PFSK-1 (cell line): ENCODE measurements around the gene SNAP25.

Experiments
- FOXP2 ChIP-seq: optimal IDR thresholded peaks from 2 replicates; pipeline ENCODE3; 2011; ENCODE audit warnings: borderline replicate concordance, control low read depth, inconsistent platforms; ENCODE audit not compliant: insufficient read depth; ENCODE audit errors: extremely low read length, extremely low read depth
- POLR2AphosphoS5 ChIP-seq: IDR thresholded peaks from 2 replicates; pipeline ENCODE4 v1.6.1; 2012; ENCODE audit warnings: low read depth, mild to moderate bottlenecking, control low read depth, low read length, moderate library complexity
- REST ChIP-seq, 2 experiments: IDR thresholded peaks; 2 replicates each; pipeline versions ENCODE4 v1.6.1 to v1.8.0; 2011 to 2012; ENCODE audit warnings: low read depth in 2 of 2, low read length in 2 of 2, control low read depth in 1 of 2, inconsistent platforms in 1 of 2, mild to moderate bottlenecking in 1 of 2, moderate library complexity in 1 of 2; ENCODE audit not compliant: insufficient read depth in 1 of 2
- SIN3A ChIP-seq: IDR thresholded peaks from 2 replicates; pipeline ENCODE4 v1.6.1; 2012; ENCODE audit warnings: mild to moderate bottlenecking, low read length, moderate library complexity, borderline replicate concordance; ENCODE audit not compliant: insufficient read depth
- TAF1 ChIP-seq: IDR thresholded peaks from 2 replicates; pipeline ENCODE4 v1.6.1; 2012; ENCODE audit warnings: low read length, control low read depth, borderline replicate concordance; ENCODE audit not compliant: insufficient read depth

GRCh38 chr20:10319855-10320254 is 101.2 kb downstream of the SNAP25 start:
- no peak for TF ChIP-seq POLR2AphosphoS5
- TF ChIP-seq REST (IDR thresholded peaks at IDR 0.05; ENCODE audit: insufficient read depth in 1 of 2, low read depth in 2 of 2, low read length in 2 of 2), result no peak
- no peak for TF ChIP-seq TAF1
- TF ChIP-seq FOXP2, result no peak
- no peak for TF ChIP-seq SIN3A
